Thyroid gland (tissue), 4 donors: ENCODE results near the gene SKI. TPM values are rescaled to one million over a fixed set of nuclear protein-coding genes. Genes with fewer than 3 reads are reported as not detected.

ENCODE experiments used
- DNase-seq, 2 donors: peaks; one replicate each; pipeline ENCODE4 v3.0.0-alpha.2; 2019
- H3K27ac ChIP-seq, 3 donors: fragments of 200-600 bp; sonication (generic); 1 replicate in 2 of 3; 2 replicates in 1 of 3; pipeline ENCODE4 v1.5.1; 2016 to 2019; ENCODE audit warnings: mild to moderate bottlenecking in 1 of 3, moderate library complexity in 1 of 3
- H3K27me3 ChIP-seq: fragments of 200-600 bp; sonication (generic); one replicate; pipeline ENCODE4 v1.5.1; 2019
- H3K36me3 ChIP-seq, 2 donors: fragments of 200-600 bp; sonication (generic); one replicate each; pipeline ENCODE4 v1.5.1; 2016 to 2019
- H3K4me1 ChIP-seq, 2 donors: fragments of 200-600 bp; sonication (generic); one replicate each; pipeline ENCODE4 v1.5.1; 2017 to 2019
- H3K4me3 ChIP-seq, 3 donors: fragments of 200-600 bp; sonication (generic); replicated peaks in 1 of 3; 1 replicate in 2 of 3; 2 replicates in 1 of 3; pipeline ENCODE4 v1.5.1; 2016; ENCODE audit warnings: mild to moderate bottlenecking in 1 of 3
- H3K9me3 ChIP-seq: fragments of 200-600 bp; sonication (generic); one replicate; pipeline ENCODE4 v1.5.1; 2017
- CTCF ChIP-seq, 6 experiments: fragments of 200-600 bp in 3 of 6; fragments of 450-650 bp in 3 of 6; sonication (generic) in 3 of 6; IDR thresholded peaks; one replicate each; pipeline ENCODE4 v1.5.1; 2016 to 2019; ENCODE audit warnings: antibody characterized with exemption in 6 of 6, mild to moderate bottlenecking in 2 of 6, inconsistent platforms in 1 of 6, moderate library complexity in 1 of 6
- POLR2A ChIP-seq, 2 donors: fragments of 450-650 bp; IDR thresholded peaks; one replicate each; pipeline ENCODE4 v1.6.1; 2017; ENCODE audit warnings: antibody characterized with exemption in 2 of 2, mild to moderate bottlenecking in 2 of 2, moderate library complexity in 1 of 2
- WGBS, 2 donors: methylation state at CpG; one replicate each; pipeline ENCODE4 v1.1.5; 2017; 5-methylcytosine and 5-hydroxymethylcytosine counted together
- intact Hi-C: fragments of 100-400 bp; cut with DNase I; formaldehyde crosslinking; loops from one replicate; pipeline ENCODE4 v1.15.1; 2023
- total RNA-seq, 4 donors: library from RNA; depleted of rRNA; stranded (reverse); fragments of >200 nt; gene quantifications; one replicate each; pipeline ENCODE4 v1.2.3, GENCODE V29; 2016

SKI gene
- total RNA-seq, 4 donors from 2014 or later = 31.4 to 59.6 (median 39.9) TPM

GRCh38 chr1:2318314-2319278, 90.5 kb downstream of the SKI start:
- WGBS, 2 donors = 84 to 85% methylated on average over 33 to 39 of the region's 41 CpGs
- intact Hi-C loops = loop anchor here (5.0 to 10.0 kb wide), 3 partner anchors 66 to 106 kb away; no protein-coding TSS in a partner anchor
- peak overlapping the region in 1 of 3 donors; percentile 36 for H3K27ac ChIP-seq
- H3K36me3 ChIP-seq = no peaks in the 10 kb centered on the region
- H3K9me3 ChIP-seq = no peaks in the 10 kb centered on the region
- H3K4me1 ChIP-seq = peaks cover 38 to 81% of the 10 kb centered on the region in 2 donors
- H3K4me3 ChIP-seq = no peak overlapping the region
- H3K27me3 ChIP-seq = no peaks in the 10 kb centered on the region
- TF ChIP-seq CTCF (IDR thresholded peaks at IDR 0.05) = no peak
- TF ChIP-seq POLR2A (IDR thresholded peaks at IDR 0.05) = no peak
- no peak for DNase-seq

GRCh38 chr1:2319291-2319690, 91.2 kb downstream of the SKI start:
- Histone ChIP-seq H3K36me3 (no peaks in the 10 kb centered on the region), H3K27me3 (no peaks in the 10 kb centered on the region), H3K4me3 (no peak overlapping the region), H3K27ac (no peak overlapping the region), H3K9me3 (no peaks in the 10 kb centered on the region), H3K4me1 (peaks cover 33 to 79% of the 10 kb centered on the region in 2 donors)
- 91 to 93% methylated on average over 16 to 19 of the region's 21 CpGs for WGBS, 2 donors
- intact Hi-C loops = loop anchor here (5.0 to 10.0 kb wide), 3 partner anchors 66 to 107 kb away; no protein-coding TSS in a partner anchor
- DNase-seq = no peak
- TF ChIP-seq CTCF (IDR thresholded peaks at IDR 0.05) (no peak), POLR2A (IDR thresholded peaks at IDR 0.05) (no peak)

- H3K27me3 ChIP-seq = no peaks in the 10 kb centered on the region
- no peaks in the 10 kb centered on the region for H3K36me3 ChIP-seq
- H3K27ac ChIP-seq = peak overlapping the region in 2 of 3 donors; percentile 90 to 97
- no peak overlapping the region for H3K4me3 ChIP-seq
- peaks cover 32 to 76% of the 10 kb centered on the region in 2 donors for H3K4me1 ChIP-seq
- intact Hi-C loops = no loop called here
- no peak for DNase-seq
- WGBS, 2 donors = 65 to 94% methylated on average over 6 to 12 of the region's 15 CpGs
- no peaks in the 10 kb centered on the region for H3K9me3 ChIP-seq
- TF ChIP-seq POLR2A (IDR thresholded peaks at IDR 0.05) = no peak
- no peak for TF ChIP-seq CTCF (IDR thresholded peaks at IDR 0.05)
These were observed 91.9 kb downstream of the SKI start for GRCh38 chr1:2320006-2320405.

- DNase-seq = peak; percentile 51 to 52
- WGBS, 2 donors = 40 to 58% methylated on average over 3 of the region's 41 CpGs
- H3K27ac ChIP-seq = peak overlapping the region; percentile 90 to 99 (median 97)
- H3K9me3 ChIP-seq = no peaks in the 10 kb centered on the region
- peak overlapping the region in 1 of 3 donors; percentile 1 for H3K4me3 ChIP-seq
- no peaks in the 10 kb centered on the region for H3K36me3 ChIP-seq
- TF ChIP-seq CTCF (IDR thresholded peaks at IDR 0.05) (no peak), POLR2A (IDR thresholded peaks at IDR 0.05) (no peak)
- peaks cover 29 to 66% of the 10 kb centered on the region in 2 donors for H3K4me1 ChIP-seq
- no peaks in the 10 kb centered on the region for H3K27me3 ChIP-seq
- intact Hi-C loops = no loop called here
These were observed 92.9 kb downstream of the SKI start for GRCh38 chr1:2320760-2321667.
